Type B pancreatic cell (in vitro differentiated cells): ENCODE measurements around the gene RTN3. TPM values are rescaled to one million over a fixed set of nuclear protein-coding genes. Genes with fewer than 3 reads are reported as not detected.
A peak's percentile ranks its signal among the peaks of the same experiment; 100 is the strongest.
"Not testable (repeated sequence)": the region's sequence is repeated elsewhere in the genome, so short reads cannot be mapped to it uniquely, and the experiment has no call there.

Experiments
- DNase-seq: peaks from one replicate; pipeline ENCODE4 v3.0.0; 2021; ENCODE audit warnings: mixed read lengths; ENCODE audit not compliant: unreplicated experiment; ENCODE audit errors: extremely low spot score
- H3K27ac Mint-ChIP-seq: 2 replicates; pipeline ENCODE4 v1.8.0; 2021; ENCODE audit warnings: mild to moderate bottlenecking, mixed read lengths
- H3K27me3 Mint-ChIP-seq: 2 replicates; pipeline ENCODE4 v1.8.0; 2021; ENCODE audit warnings: mixed read lengths
- H3K36me3 Mint-ChIP-seq: 2 replicates; pipeline ENCODE4 v1.8.0; 2021; ENCODE audit warnings: mixed read lengths
- H3K4me1 Mint-ChIP-seq: one replicate; pipeline ENCODE4 v1.8.0; 2021; ENCODE audit warnings: mixed read lengths; ENCODE audit not compliant: unreplicated experiment
- H3K4me3 Mint-ChIP-seq: 2 replicates; pipeline ENCODE4 v1.8.0; 2021; ENCODE audit warnings: mild to moderate bottlenecking, mixed read lengths
- H3K9me3 Mint-ChIP-seq: 2 replicates; pipeline ENCODE4 v1.8.0; 2021; ENCODE audit warnings: mixed read lengths
- CTCF ChIP-seq: fragments of 200-600 bp; sonication (generic); conservative IDR thresholded peaks from 2 replicates; pipeline ENCODE4 v1.5.0; 2021; ENCODE audit warnings: antibody characterized with exemption, mild to moderate bottlenecking
- total RNA-seq: library from RNA; stranded (reverse); gene quantifications from 2 replicates; pipeline ENCODE4 v1.2.1, GENCODE V29; 2021; ENCODE audit warnings: low replicate concordance

The RTN3 gene
- total RNA-seq, 1 donor from 2014 or later = 95.0 TPM

GRCh38 chr11:63768237-63769041 lies 87.1 kb downstream of the RTN3 start, which contains the start of gene ZFTA:
TSS of gene ZFTA (minus strand) at chr11:63768775. CDS start at chr11:63768622, 153 bp downstream.
- peak within 1 kb of the TSS; percentile 96 for H3K4me3 Mint-ChIP-seq
- peak within 1 kb of the TSS; percentile 93 for H3K27ac Mint-ChIP-seq
- TF ChIP-seq CTCF = peak; percentile 84
- H3K9me3 Mint-ChIP-seq = no peaks in the 10 kb centered on the region
- H3K4me1 Mint-ChIP-seq = peaks cover 22% of the 10 kb centered on the region
- peaks cover 4% of the 10 kb centered on the region for H3K36me3 Mint-ChIP-seq
- H3K27me3 Mint-ChIP-seq = peaks cover 22% of the 10 kb centered on the region
- DNase-seq = peak; percentile 87

GRCh38 chr11:63769042-63769713 lies 87.9 kb downstream of the RTN3 start:
- peaks cover 22% of the 10 kb centered on the region for H3K4me1 Mint-ChIP-seq
- H3K27me3 Mint-ChIP-seq = peaks cover 22% of the 10 kb centered on the region
- peak; percentile 72 for DNase-seq
- H3K9me3 Mint-ChIP-seq = no peaks in the 10 kb centered on the region
- no peak for TF ChIP-seq CTCF
- no peak overlapping the region for H3K27ac Mint-ChIP-seq
- no peak overlapping the region for H3K4me3 Mint-ChIP-seq
- peaks cover 4% of the 10 kb centered on the region for H3K36me3 Mint-ChIP-seq

- Mint-ChIP-seq H3K4me3 (peak overlapping the region; percentile 87), H3K36me3 (peaks cover 4% of the 10 kb centered on the region), H3K27me3 (peaks cover 23% of the 10 kb centered on the region), H3K27ac (peak overlapping the region; percentile 74), H3K4me1 (peaks cover 22% of the 10 kb centered on the region), H3K9me3 (no peaks in the 10 kb centered on the region)
- no peak for DNase-seq
- TF ChIP-seq CTCF = no peak
Measured at GRCh38 chr11:63769714-63770455, 88.6 kb downstream of the RTN3 start.

GRCh38 chr11:63770763-63771162 lies 89.5 kb downstream of the RTN3 start:
- Mint-ChIP-seq H3K27ac (no peak overlapping the region), H3K4me3 (no peak overlapping the region), H3K36me3 (peaks cover 4% of the 10 kb centered on the region), H3K4me1 (peaks cover 17% of the 10 kb centered on the region), H3K9me3 (no peaks in the 10 kb centered on the region), H3K27me3 (peaks cover 25% of the 10 kb centered on the region)
- no peak for DNase-seq
- TF ChIP-seq CTCF = no peak

- Mint-ChIP-seq H3K27ac (peak overlapping the region; percentile 58), H3K27me3 (peaks cover 25% of the 10 kb centered on the region), H3K4me1 (peaks cover 10% of the 10 kb centered on the region)
- DNase-seq, H3K9me3 Mint-ChIP-seq, H3K36me3 Mint-ChIP-seq, H3K4me3 Mint-ChIP-seq: not testable (repeated sequence)
Measured at GRCh38 chr11:63771741-63772318, 90.5 kb downstream of the RTN3 start.
